GM12878 (cell line): ENCODE measurements around the gene AP2B1. TPM values are rescaled to one million over a fixed set of nuclear protein-coding genes. Genes with fewer than 3 reads are reported as not detected.

ENCODE experiments used
- ATAC-seq: fragments of 200-7000 bp; cut with Tn5 transposase; 3 replicates; pipeline ENCODE4 v1.9.1; 2020; ENCODE audit warnings: mild to moderate bottlenecking, moderate library complexity
- BruUV-seq: library from RNA; stranded (reverse); fragments of 400-500 nt; replicated peaks from 2 replicates; lab custom pipeline; 2021; lab: Mats Ljungman, UMichigan
- CTCF ChIA-PET: fragments of 300-600 bp; sonication (Branson Sonifier 250); formaldehyde crosslinking; extraction: SDS; loops from one replicate; lab custom pipeline; 2021; ENCODE audit warnings: inconsistent platforms; lab: Yijun Ruan, JAX
- POLR2A ChIA-PET: fragments of 350-600 bp; formaldehyde crosslinking; extraction: SDS; loops from one replicate; lab custom pipeline; 2021; ENCODE audit warnings: inconsistent platforms; lab: Charles Lee
- RAD21 ChIA-PET: fragments of 300-600 bp; sonication (Branson Sonifier 250); formaldehyde crosslinking; loops from one replicate; lab custom pipeline; 2023; ENCODE audit warnings: antibody characterized with exemption; ENCODE audit not compliant: unreplicated experiment; lab: Charles Lee
- SMC1A ChIA-PET: fragments of 300-600 bp; sonication (Branson Sonifier 250); formaldehyde crosslinking; loops from one replicate; lab custom pipeline; 2023; ENCODE audit not compliant: unreplicated experiment, uncharacterized antibody; lab: Charles Lee
- DNase-seq: peaks from one replicate; pipeline ENCODE4 v3.0.0-alpha.2; 2011; ENCODE audit warnings: low read depth, low spot score
- FAIRE-seq: peaks from 3 replicates; lab custom pipeline; 2011; peaks lifted over from hg19 to GRCh38; lab: Jason Lieb, UNC
- H2AFZ ChIP-seq: 2 replicates; pipeline ENCODE4 v1.6.0; 2011; ENCODE audit warnings: low read depth, low read length, control low read depth; ENCODE audit not compliant: control insufficient read depth
- H3K27ac ChIP-seq: 2 replicates; pipeline ENCODE4 v1.5.1; 2011; ENCODE audit warnings: control low read depth; ENCODE audit not compliant: control insufficient read depth, insufficient read depth
- H3K27me3 ChIP-seq, 2 experiments: replicated peaks in 1 of 2; 2 replicates each; pipeline versions ENCODE4 v1.6.0 to v1.6.1; 2011; ENCODE audit warnings: low read length in 1 of 2; ENCODE audit not compliant: control insufficient read depth in 2 of 2, insufficient read depth in 2 of 2
- H3K36me3 ChIP-seq, 2 experiments: 2 replicates each; pipeline ENCODE4 v1.5.1; 2011; ENCODE audit warnings: low read length in 1 of 2; ENCODE audit not compliant: control insufficient read depth in 2 of 2, insufficient read depth in 2 of 2
- H3K4me1 ChIP-seq: 2 replicates; pipeline ENCODE4 v1.6.1; 2011; ENCODE audit warnings: mild to moderate bottlenecking, low read length, moderate library complexity, mixed read lengths; ENCODE audit not compliant: control insufficient read depth, insufficient read depth
- H3K4me2 ChIP-seq: 2 replicates; pipeline ENCODE4 v1.6.0; 2011; ENCODE audit warnings: control low read depth; ENCODE audit not compliant: control insufficient read depth, insufficient read depth
- H3K4me3 ChIP-seq: fragments of 200-600 bp; sonication (generic); 2 replicates; pipeline ENCODE4 v1.5.1; 2016
- H3K79me2 ChIP-seq: 2 replicates; pipeline ENCODE4 v1.6.0; 2011; ENCODE audit warnings: low read length; ENCODE audit not compliant: control insufficient read depth, insufficient read depth
- H3K9ac ChIP-seq: 2 replicates; pipeline ENCODE4 v1.8.0; 2011; ENCODE audit warnings: low read length, control low read depth, mixed read lengths; ENCODE audit not compliant: control insufficient read depth, insufficient read depth
- H3K9me3 ChIP-seq: replicated peaks from 3 replicates; pipeline ENCODE4 v1.5.1; 2011; ENCODE audit warnings: mild to moderate bottlenecking, low read length; ENCODE audit not compliant: control insufficient read depth, insufficient read depth
- H4K20me1 ChIP-seq: 2 replicates; pipeline ENCODE4 v1.6.0; 2011; ENCODE audit not compliant: control insufficient read depth, insufficient read depth
- BACH1 ChIP-seq: fragments of 450-650 bp; IDR thresholded peaks from 2 replicates; pipeline ENCODE4 v1.6.1; 2017; ENCODE audit warnings: mild to moderate bottlenecking, borderline replicate concordance
- CHD4 ChIP-seq: fragments of 200-600 bp; sonication (generic); IDR thresholded peaks from 2 replicates; pipeline ENCODE4 v1.6.1; 2016; ENCODE audit warnings: mild to moderate bottlenecking
- JUND ChIP-seq: IDR thresholded peaks from 2 replicates; pipeline ENCODE4 v1.6.1; 2012; ENCODE audit warnings: low read depth, mild to moderate bottlenecking, low read length, improper control_type of control experiment, moderate library complexity
- MEF2A ChIP-seq: IDR thresholded peaks from 2 replicates; pipeline ENCODE4 v1.6.1; 2011; ENCODE audit warnings: low read depth, mild to moderate bottlenecking, low read length, moderate library complexity; ENCODE audit not compliant: insufficient read depth
- POLR2A ChIP-seq: IDR thresholded peaks from 2 replicates; pipeline ENCODE4 v1.6.1; 2011; ENCODE audit warnings: low read depth, mild to moderate bottlenecking, low read length
- RBBP5 ChIP-seq: fragments of 200-600 bp; sonication (generic); conservative IDR thresholded peaks from 2 replicates; pipeline ENCODE4 v1.6.1; 2016
- TAF1 ChIP-seq: IDR thresholded peaks from 2 replicates; pipeline ENCODE4 v1.6.1; 2011; ENCODE audit warnings: mild to moderate bottlenecking, low read depth, low read length, borderline replicate concordance
- WGBS: methylation state at CpG from one replicate; pipeline ENCODE4 v1.1.6; 2016; ENCODE audit warnings: low lambda C conversion rate; ENCODE audit not compliant: insufficient replicate concordance, insufficient coverage; ENCODE audit errors: missing lambda C conversion rate; 5-methylcytosine and 5-hydroxymethylcytosine counted together
- in situ Hi-C: fragments of 300-500 bp; cut with MboI; formaldehyde crosslinking; loops from 9 replicates; pipeline ENCODE4 v1.14.3; 2018; ENCODE audit warnings: mixed read lengths
- intact Hi-C: fragments of 100-400 bp; cut with micrococcal nuclease; formaldehyde crosslinking; loops from one replicate; pipeline ENCODE4 v1.14.2; 2022; ENCODE audit not compliant: unreplicated experiment
- polyA plus RNA-seq, 11 experiments: library from polyadenylated mRNA; depleted of rRNA in 4 of 11; unstranded in 6 of 11; stranded (reverse) in 5 of 11; fragments of >200 nt; fragmentation: Nextera tagmentation in 4 of 11; fragmentation: Illumina TruSeq in 1 of 11; extraction: Ambion mirVana in 4 of 11; extraction: Trizol in 1 of 11; gene quantifications; 1 replicate in 1 of 11; 2 replicates in 10 of 11; pipeline versions ENCODE4 v1.2.1 to v1.2.3, GENCODE V29; 2011 to 2016; ENCODE audit warnings: inconsistent platforms in 2 of 11, missing spikeins in 2 of 11, low read depth in 1 of 11
- total RNA-seq, 4 experiments: library from RNA; depleted of rRNA in 3 of 4; stranded (reverse); fragments of >200 nt in 3 of 4; fragmentation: Illumina TruSeq in 1 of 4; extraction: Trizol in 1 of 4; gene quantifications; 2 replicates each; pipeline versions ENCODE4 v1.2.1 to v1.2.3, GENCODE V29; 2013 to 2021
- TF ChIP-seq, protein P1 (sequence below): fragments of 450-650 bp; IDR thresholded peaks from 2 replicates; pipeline ENCODE4 v1.6.1; 2017; ENCODE audit warnings: mild to moderate bottlenecking, moderate library complexity
- TF ChIP-seq, protein P2 (sequence below): fragments of 450-650 bp; IDR thresholded peaks from 2 replicates; pipeline ENCODE4 v1.6.1; 2018; ENCODE audit warnings: mild to moderate bottlenecking, low read depth, moderate library complexity; ENCODE audit not compliant: partially characterized antibody
- TF ChIP-seq, protein P3 (sequence below): fragments of 450-650 bp; formaldehyde crosslinking; IDR thresholded peaks from 2 replicates; pipeline ENCODE4 v1.4.0; 2020; ENCODE audit warnings: mild to moderate bottlenecking, moderate library complexity
- TF ChIP-seq, protein P4 (sequence below): fragments of 450-650 bp; IDR thresholded peaks from 2 replicates; pipeline ENCODE4 v1.6.1; 2018; ENCODE audit warnings: borderline replicate concordance, mild to moderate bottlenecking; ENCODE audit not compliant: partially characterized antibody

Gene AP2B1
- total and polyA plus RNA-seq, 10 of the 15 experiments (the other 5 are each of a cell fraction or from before 2014, with no cell fraction given), result 18.6 to 112 (median 53.9) TPM

DNA sequence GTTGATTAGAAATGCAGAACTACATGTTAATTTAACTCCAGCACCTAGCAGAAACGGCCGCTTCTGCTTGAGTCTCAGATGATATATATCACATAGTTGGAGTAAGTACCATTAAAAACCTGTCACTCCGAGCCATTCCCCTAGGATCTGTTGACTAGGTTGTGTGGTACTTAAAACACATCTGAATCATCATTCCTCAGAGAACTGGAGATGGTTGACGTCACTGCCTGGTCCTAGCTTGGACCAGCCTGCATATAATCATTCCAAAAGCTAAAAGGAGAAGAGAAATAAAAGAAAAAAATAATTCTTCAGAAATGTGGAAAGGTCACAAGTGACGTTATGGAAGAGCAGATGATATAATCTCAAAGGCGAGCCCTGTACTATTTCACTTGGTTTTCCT lies 113.0 kb downstream of the AP2B1 start:
- no peaks in the 10 kb centered on the region for H3K4me1 ChIP-seq
- no peak overlapping the region for H3K4me3 ChIP-seq
- CTCF ChIA-PET, result no interaction called here
- ATAC-seq (no peak), FAIRE-seq (no peak), DNase-seq (no peak)
- no TSS peak for BruUV-seq
- in situ Hi-C loops (no loop called here), intact Hi-C loops (no loop called here)
- POLR2A ChIA-PET, result no interaction called here
- no peaks in the 10 kb centered on the region for H3K79me2 ChIP-seq
- SMC1A ChIA-PET, result interaction anchor here (1.0 kb wide), 2 partner anchors 9 to 12 kb away, joined by 4 to 5 read pairs; no protein-coding TSS in a partner anchor
- peaks cover 0 to 2% of the 10 kb centered on the region in 2 experiments; a peak in 3 of 4 replicates for H3K36me3 ChIP-seq
- H4K20me1 ChIP-seq, result no peaks in the 10 kb centered on the region
- H3K9ac ChIP-seq, result no peak overlapping the region
- WGBS, result 98% methylated on average over 6 of the region's 6 CpGs
- no peak overlapping the region for H2AFZ ChIP-seq
- H3K27me3 ChIP-seq, result no peaks in the 10 kb centered on the region
- H3K9me3 ChIP-seq, result no peaks in the 10 kb centered on the region
- no peak overlapping the region for H3K4me2 ChIP-seq
- H3K27ac ChIP-seq, result no peak overlapping the region
- RAD21 ChIA-PET, result interaction anchor here (1.0 to 1.1 kb wide), 2 partner anchors 14 to 87 kb away, joined by 3 to 4 read pairs; no protein-coding TSS in a partner anchor
- TF ChIP-seq, protein P1, sequence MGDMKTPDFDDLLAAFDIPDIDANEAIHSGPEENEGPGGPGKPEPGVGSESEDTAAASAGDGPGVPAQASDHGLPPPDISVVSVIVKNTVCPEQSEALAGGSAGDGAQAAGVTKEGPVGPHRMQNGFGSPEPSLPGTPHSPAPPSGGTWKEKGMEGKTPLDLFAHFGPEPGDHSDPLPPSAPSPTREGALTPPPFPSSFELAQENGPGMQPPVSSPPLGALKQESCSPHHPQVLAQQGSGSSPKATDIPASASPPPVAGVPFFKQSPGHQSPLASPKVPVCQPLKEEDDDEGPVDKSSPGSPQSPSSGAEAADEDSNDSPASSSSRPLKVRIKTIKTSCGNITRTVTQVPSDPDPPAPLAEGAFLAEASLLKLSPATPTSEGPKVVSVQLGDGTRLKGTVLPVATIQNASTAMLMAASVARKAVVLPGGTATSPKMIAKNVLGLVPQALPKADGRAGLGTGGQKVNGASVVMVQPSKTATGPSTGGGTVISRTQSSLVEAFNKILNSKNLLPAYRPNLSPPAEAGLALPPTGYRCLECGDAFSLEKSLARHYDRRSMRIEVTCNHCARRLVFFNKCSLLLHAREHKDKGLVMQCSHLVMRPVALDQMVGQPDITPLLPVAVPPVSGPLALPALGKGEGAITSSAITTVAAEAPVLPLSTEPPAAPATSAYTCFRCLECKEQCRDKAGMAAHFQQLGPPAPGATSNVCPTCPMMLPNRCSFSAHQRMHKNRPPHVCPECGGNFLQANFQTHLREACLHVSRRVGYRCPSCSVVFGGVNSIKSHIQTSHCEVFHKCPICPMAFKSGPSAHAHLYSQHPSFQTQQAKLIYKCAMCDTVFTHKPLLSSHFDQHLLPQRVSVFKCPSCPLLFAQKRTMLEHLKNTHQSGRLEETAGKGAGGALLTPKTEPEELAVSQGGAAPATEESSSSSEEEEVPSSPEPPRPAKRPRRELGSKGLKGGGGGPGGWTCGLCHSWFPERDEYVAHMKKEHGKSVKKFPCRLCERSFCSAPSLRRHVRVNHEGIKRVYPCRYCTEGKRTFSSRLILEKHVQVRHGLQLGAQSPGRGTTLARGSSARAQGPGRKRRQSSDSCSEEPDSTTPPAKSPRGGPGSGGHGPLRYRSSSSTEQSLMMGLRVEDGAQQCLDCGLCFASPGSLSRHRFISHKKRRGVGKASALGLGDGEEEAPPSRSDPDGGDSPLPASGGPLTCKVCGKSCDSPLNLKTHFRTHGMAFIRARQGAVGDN, result no peak
- TF ChIP-seq, protein P2, sequence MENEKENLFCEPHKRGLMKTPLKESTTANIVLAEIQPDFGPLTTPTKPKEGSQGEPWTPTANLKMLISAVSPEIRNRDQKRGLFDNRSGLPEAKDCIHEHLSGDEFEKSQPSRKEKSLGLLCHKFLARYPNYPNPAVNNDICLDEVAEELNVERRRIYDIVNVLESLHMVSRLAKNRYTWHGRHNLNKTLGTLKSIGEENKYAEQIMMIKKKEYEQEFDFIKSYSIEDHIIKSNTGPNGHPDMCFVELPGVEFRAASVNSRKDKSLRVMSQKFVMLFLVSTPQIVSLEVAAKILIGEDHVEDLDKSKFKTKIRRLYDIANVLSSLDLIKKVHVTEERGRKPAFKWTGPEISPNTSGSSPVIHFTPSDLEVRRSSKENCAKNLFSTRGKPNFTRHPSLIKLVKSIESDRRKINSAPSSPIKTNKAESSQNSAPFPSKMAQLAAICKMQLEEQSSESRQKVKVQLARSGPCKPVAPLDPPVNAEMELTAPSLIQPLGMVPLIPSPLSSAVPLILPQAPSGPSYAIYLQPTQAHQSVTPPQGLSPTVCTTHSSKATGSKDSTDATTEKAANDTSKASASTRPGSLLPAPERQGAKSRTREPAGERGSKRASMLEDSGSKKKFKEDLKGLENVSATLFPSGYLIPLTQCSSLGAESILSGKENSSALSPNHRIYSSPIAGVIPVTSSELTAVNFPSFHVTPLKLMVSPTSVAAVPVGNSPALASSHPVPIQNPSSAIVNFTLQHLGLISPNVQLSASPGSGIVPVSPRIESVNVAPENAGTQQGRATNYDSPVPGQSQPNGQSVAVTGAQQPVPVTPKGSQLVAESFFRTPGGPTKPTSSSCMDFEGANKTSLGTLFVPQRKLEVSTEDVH, result no peak
- TF ChIP-seq, protein P3, sequence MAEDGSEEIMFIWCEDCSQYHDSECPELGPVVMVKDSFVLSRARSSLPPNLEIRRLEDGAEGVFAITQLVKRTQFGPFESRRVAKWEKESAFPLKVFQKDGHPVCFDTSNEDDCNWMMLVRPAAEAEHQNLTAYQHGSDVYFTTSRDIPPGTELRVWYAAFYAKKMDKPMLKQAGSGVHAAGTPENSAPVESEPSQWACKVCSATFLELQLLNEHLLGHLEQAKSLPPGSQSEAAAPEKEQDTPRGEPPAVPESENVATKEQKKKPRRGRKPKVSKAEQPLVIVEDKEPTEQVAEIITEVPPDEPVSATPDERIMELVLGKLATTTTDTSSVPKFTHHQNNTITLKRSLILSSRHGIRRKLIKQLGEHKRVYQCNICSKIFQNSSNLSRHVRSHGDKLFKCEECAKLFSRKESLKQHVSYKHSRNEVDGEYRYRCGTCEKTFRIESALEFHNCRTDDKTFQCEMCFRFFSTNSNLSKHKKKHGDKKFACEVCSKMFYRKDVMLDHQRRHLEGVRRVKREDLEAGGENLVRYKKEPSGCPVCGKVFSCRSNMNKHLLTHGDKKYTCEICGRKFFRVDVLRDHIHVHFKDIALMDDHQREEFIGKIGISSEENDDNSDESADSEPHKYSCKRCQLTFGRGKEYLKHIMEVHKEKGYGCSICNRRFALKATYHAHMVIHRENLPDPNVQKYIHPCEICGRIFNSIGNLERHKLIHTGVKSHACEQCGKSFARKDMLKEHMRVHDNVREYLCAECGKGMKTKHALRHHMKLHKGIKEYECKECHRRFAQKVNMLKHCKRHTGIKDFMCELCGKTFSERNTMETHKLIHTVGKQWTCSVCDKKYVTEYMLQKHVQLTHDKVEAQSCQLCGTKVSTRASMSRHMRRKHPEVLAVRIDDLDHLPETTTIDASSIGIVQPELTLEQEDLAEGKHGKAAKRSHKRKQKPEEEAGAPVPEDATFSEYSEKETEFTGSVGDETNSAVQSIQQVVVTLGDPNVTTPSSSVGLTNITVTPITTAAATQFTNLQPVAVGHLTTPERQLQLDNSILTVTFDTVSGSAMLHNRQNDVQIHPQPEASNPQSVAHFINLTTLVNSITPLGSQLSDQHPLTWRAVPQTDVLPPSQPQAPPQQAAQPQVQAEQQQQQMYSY (CRISPR knock-in tag), result no peak
- TF ChIP-seq CHD4 (no peak), MEF2A (no peak), TAF1 (no peak), JUND (no peak), RBBP5 (no peak), BACH1 (no peak), POLR2A (no peak)
- TF ChIP-seq, protein P4, sequence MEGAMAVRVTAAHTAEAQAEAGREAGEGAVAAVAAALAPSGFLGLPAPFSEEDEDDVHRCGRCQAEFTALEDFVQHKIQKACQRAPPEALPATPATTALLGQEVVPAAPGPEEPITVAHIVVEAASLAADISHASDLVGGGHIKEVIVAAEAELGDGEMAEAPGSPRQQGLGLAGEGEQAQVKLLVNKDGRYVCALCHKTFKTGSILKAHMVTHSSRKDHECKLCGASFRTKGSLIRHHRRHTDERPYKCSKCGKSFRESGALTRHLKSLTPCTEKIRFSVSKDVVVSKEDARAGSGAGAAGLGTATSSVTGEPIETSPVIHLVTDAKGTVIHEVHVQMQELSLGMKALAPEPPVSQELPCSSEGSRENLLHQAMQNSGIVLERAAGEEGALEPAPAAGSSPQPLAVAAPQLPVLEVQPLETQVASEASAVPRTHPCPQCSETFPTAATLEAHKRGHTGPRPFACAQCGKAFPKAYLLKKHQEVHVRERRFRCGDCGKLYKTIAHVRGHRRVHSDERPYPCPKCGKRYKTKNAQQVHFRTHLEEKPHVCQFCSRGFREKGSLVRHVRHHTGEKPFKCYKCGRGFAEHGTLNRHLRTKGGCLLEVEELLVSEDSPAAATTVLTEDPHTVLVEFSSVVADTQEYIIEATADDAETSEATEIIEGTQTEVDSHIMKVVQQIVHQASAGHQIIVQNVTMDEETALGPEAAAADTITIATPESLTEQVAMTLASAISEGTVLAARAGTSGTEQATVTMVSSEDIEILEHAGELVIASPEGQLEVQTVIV, result no peak
